Ovary (tissue), 9 donors: ENCODE results near the gene MKRN1. TPM values are rescaled to one million over a fixed set of nuclear protein-coding genes. Genes with fewer than 3 reads are reported as not detected.

Source experiments
- DNase-seq, 5 donors: peaks; one replicate each; pipeline ENCODE4 v3.0.0-alpha.2; 2019 to 2020
- H3K27ac ChIP-seq, 2 donors: fragments of 200-600 bp; one replicate each; pipeline versions ENCODE4 v1.5.1 to v1.8.0; 2019 to 2022
- H3K27me3 ChIP-seq: fragments of 200-600 bp; one replicate; pipeline ENCODE4 v1.8.0; 2022
- H3K36me3 ChIP-seq: fragments of 200-600 bp; sonication (generic); one replicate; pipeline ENCODE4 v1.5.1; 2019
- H3K4me1 ChIP-seq: one replicate; pipeline ENCODE4 v1.8.1; 2013; ENCODE audit warnings: mild to moderate bottlenecking, moderate library complexity; ENCODE audit not compliant: insufficient read depth
- H3K4me3 ChIP-seq: fragments of 200-600 bp; sonication (generic); one replicate; pipeline ENCODE4 v1.5.1; 2017
- H3K9me3 ChIP-seq, 2 donors: fragments of 200-600 bp in 1 of 2; sonication (generic) in 1 of 2; one replicate each; pipeline versions ENCODE4 v1.5.1 to v1.8.1; 2013 to 2019; ENCODE audit warnings: mild to moderate bottlenecking in 1 of 2, moderate library complexity in 1 of 2
- EP300 ChIP-seq: sonication (generic); formaldehyde crosslinking; IDR thresholded peaks from one replicate; pipeline ENCODE4 v1.6.1; 2017; ENCODE audit warnings: antibody characterized with exemption
- POLR2A ChIP-seq: fragments of 450-650 bp; IDR thresholded peaks from one replicate; pipeline ENCODE4 v1.6.1; 2017; ENCODE audit warnings: antibody characterized with exemption, mild to moderate bottlenecking, moderate library complexity
- WGBS, 3 donors: extraction: QIAGEN DNeasy Blood & Tissue Kit in 1 of 3; methylation state at CpG; one replicate each; pipeline versions ENCODE4 v1.1.5 to v1.1.7; 2013 to 2017; 5-methylcytosine and 5-hydroxymethylcytosine counted together
- intact Hi-C, 4 donors: fragments of 100-400 bp; cut with DNase I; formaldehyde crosslinking; loops; one replicate each; pipeline versions ENCODE4 v1.11.0 to v1.15.1; 2022 to 2023
- polyA plus RNA-seq, 2 donors: library from polyadenylated mRNA; stranded (reverse); fragments of 200-250 nt in 1 of 2; fragments of 350-450 nt in 1 of 2; fragmentation: Illumina TruSeq in 1 of 2; extraction: RNeasy Lipid Tissue Mini Kit (QIAGEN cat#74804) in 1 of 2; gene quantifications; one replicate each; pipeline ENCODE4 v1.2.3, GENCODE V29; 2013 to 2014
- total RNA-seq, 7 donors: library from RNA; depleted of rRNA in 2 of 7; stranded (reverse); fragments of >200 nt in 2 of 7; fragmentation: NEBNext Ultra II Directional in 3 of 7; extraction: Animal tissue kit (Norgen Biotek cat#: 25700) in 3 of 7; gene quantifications; one replicate each; pipeline versions ENCODE4 v1.1.0 to v1.2.4, GENCODE V29; 2016 to 2023
- TF ChIP-seq, protein P1 (sequence below), 3 donors: fragments of 450-650 bp in 2 of 3; fragments of 200-600 bp in 1 of 3; IDR thresholded peaks; one replicate each; pipeline versions ENCODE4 v1.5.1 to v1.8.0; 2016 to 2022; ENCODE audit warnings: antibody characterized with exemption in 3 of 3, mild to moderate bottlenecking in 1 of 3
- donor health status: DM: no; HTN: no; CAD: no; lungs with moderate emphysema.
- donor health status: DM: no; HTN: no; CAD: no.
- donor health status: Bipolar disorder and iron deficiency.
- donor health status: DM: yes; HTN: yes; CAD: no.
- donor health status: DM: no; HTN: no; CAD: no.
- donor health status: DM: yes; HTN: yes; CAD: no.

The MKRN1 gene
- total and polyA plus RNA-seq, 9 donors = 42.0 to 124 (median 73.6) TPM

DNA sequence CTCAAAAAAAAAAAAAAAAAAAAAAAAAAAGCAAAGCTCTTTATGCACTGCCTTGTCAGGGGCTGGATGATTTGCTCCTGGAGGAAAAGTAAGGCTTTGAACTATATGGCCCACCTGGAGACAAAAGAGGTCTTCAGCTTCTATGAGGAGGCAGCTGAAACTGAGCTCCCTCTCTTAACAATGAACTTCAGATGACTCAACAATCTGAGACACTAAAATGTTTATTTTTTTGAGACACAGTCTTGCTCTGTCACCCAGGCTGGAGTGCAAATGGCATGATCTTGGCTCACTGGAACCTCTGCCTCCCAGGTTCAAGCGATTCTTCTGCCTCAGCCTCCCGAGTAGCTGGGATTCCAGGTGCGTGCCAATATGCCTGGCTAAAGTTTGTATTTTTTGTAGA, 38.7 kb downstream of the MKRN1 start:
- 87 to 95% (median 90%) methylated on average over 3 of the region's 3 CpGs for WGBS, 3 donors
- Histone ChIP-seq H3K27me3 (no peaks in the 10 kb centered on the region), H3K27ac (no peak overlapping the region), H3K9me3 (no peaks in the 10 kb centered on the region), H3K4me1 (no peaks in the 10 kb centered on the region), H3K36me3 (no peaks in the 10 kb centered on the region), H3K4me3 (no peak overlapping the region)
- TF ChIP-seq POLR2A = no peak
- TF ChIP-seq EP300 = no peak
- TF ChIP-seq, protein P1, sequence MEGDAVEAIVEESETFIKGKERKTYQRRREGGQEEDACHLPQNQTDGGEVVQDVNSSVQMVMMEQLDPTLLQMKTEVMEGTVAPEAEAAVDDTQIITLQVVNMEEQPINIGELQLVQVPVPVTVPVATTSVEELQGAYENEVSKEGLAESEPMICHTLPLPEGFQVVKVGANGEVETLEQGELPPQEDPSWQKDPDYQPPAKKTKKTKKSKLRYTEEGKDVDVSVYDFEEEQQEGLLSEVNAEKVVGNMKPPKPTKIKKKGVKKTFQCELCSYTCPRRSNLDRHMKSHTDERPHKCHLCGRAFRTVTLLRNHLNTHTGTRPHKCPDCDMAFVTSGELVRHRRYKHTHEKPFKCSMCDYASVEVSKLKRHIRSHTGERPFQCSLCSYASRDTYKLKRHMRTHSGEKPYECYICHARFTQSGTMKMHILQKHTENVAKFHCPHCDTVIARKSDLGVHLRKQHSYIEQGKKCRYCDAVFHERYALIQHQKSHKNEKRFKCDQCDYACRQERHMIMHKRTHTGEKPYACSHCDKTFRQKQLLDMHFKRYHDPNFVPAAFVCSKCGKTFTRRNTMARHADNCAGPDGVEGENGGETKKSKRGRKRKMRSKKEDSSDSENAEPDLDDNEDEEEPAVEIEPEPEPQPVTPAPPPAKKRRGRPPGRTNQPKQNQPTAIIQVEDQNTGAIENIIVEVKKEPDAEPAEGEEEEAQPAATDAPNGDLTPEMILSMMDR (IDR thresholded peaks at IDR 0.05) = no peak
- DNase-seq = no peak
- intact Hi-C loops = no loop called here

DNA sequence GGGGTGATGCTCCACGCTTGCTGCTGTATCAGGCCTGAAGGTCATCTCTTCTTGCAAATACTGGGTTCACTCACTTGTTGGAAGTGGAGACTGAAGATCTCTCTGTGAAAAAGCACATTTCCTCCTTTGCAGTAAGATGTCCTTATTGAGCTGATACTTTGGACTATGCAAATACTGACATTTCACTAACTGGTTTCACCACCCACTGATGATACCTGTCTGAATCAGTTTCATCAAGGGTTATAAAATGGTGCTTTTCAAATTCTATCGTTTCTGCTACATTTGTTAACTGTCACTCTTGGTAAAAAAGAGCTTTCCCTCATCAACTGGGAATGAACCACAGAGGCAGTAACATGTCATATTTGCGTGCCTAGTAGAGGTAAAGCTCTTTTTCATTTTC, 39.9 kb downstream of the MKRN1 start:
- WGBS, 3 donors = 73 to 83% (median 83%) methylated on average over 3 of the region's 3 CpGs
- no peak overlapping the region for H3K27ac ChIP-seq
- intact Hi-C loops = no loop called here
- H3K9me3 ChIP-seq = no peaks in the 10 kb centered on the region
- H3K27me3 ChIP-seq = no peaks in the 10 kb centered on the region
- no peak overlapping the region for H3K4me3 ChIP-seq
- no peaks in the 10 kb centered on the region for H3K36me3 ChIP-seq
- no peaks in the 10 kb centered on the region for H3K4me1 ChIP-seq
- TF ChIP-seq, protein P1 (IDR thresholded peaks at IDR 0.05) = no peak
- TF ChIP-seq EP300 (no peak), POLR2A (no peak)
- no peak for DNase-seq

DNA sequence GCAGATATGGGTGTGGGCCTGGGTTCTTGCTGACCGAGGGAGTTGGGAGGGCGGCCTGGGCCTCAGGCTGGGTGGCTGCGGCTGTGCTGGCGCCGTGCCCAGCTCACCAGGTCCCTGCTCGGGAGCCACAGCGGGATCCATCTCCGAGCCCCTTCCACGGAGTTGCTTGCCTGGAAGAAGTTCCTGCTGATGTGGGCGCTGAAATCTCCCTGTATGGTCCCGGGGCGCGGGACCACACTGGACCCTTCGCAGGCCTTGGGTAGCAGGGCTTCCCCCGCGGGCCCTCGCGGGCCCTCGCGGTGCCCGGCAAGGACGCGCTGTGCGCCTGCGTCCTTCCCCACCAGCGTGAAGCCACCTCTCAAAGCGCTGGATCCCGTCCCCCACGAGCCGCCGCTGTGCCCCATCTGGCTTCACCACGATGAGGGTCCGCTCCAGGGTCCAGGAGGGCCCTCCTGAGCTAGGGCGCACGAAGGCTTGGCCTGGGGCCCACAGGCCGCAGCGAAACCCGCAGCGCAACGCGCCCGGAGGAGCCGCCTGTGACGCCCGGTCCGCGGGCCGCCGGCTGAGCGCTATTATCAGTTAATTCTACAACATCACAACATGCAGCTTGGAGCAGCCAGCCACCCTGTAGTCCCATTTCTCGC, 43.9 kb downstream of the MKRN1 start:
- 18 to 39% (median 38%) methylated on average over 43 to 51 of the region's 51 CpGs for WGBS, 3 donors
- peak in 2 of 5 donors; percentile 21 to 41 for DNase-seq
- H3K27me3 ChIP-seq = no peaks in the 10 kb centered on the region
- no peaks in the 10 kb centered on the region for H3K36me3 ChIP-seq
- H3K27ac ChIP-seq = no peak overlapping the region
- H3K4me3 ChIP-seq = no peak overlapping the region
- TF ChIP-seq, protein P1 (IDR thresholded peaks at IDR 0.05) = no peak
- TF ChIP-seq EP300 (no peak), POLR2A (no peak)
- H3K4me1 ChIP-seq = no peaks in the 10 kb centered on the region
- H3K9me3 ChIP-seq = no peaks in the 10 kb centered on the region
- intact Hi-C loops = no loop called here

DNA sequence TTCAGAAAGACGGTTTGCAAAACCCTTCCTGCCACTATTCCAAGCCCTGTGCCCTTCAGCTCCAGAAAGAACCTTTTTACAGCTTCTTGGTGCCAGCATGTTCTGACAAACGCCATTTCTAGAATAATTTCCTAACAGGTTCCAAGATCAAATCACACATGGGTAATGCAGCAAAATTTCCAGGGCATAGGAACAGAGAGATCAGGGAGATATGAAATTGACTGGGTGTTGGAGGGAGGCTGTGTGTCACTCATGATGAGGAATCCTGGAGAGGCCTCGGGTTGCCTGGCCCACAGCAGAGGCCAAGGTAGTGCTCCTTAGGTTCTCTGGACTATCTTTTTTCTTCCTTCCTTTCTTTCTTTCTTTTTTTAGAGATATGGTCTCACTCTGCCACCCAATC, 45.9 kb downstream of the MKRN1 start:
- intact Hi-C loops = no loop called here
- Histone ChIP-seq H3K36me3 (no peaks in the 10 kb centered on the region), H3K4me1 (no peaks in the 10 kb centered on the region), H3K27ac (no peak overlapping the region), H3K27me3 (no peaks in the 10 kb centered on the region), H3K4me3 (no peak overlapping the region), H3K9me3 (no peaks in the 10 kb centered on the region)
- TF ChIP-seq EP300 = no peak
- TF ChIP-seq, protein P1 (IDR thresholded peaks at IDR 0.05) = no peak
- no peak for TF ChIP-seq POLR2A
- WGBS, 3 donors = 84 to 91% (median 88%) methylated on average over 3 of the region's 3 CpGs
- no peak for DNase-seq
